Measurements from ENCODE around the gene CEBPA. TPM values are rescaled to one million over a fixed set of nuclear protein-coding genes. Genes with fewer than 3 reads are reported as not detected.
A peak's percentile ranks its signal among the peaks of the same experiment; 100 is the strongest.

The CEBPA gene
- 7.5 TPM for total RNA-seq (ENCODE audit: insufficient read depth, low replicate concordance)

DNA sequence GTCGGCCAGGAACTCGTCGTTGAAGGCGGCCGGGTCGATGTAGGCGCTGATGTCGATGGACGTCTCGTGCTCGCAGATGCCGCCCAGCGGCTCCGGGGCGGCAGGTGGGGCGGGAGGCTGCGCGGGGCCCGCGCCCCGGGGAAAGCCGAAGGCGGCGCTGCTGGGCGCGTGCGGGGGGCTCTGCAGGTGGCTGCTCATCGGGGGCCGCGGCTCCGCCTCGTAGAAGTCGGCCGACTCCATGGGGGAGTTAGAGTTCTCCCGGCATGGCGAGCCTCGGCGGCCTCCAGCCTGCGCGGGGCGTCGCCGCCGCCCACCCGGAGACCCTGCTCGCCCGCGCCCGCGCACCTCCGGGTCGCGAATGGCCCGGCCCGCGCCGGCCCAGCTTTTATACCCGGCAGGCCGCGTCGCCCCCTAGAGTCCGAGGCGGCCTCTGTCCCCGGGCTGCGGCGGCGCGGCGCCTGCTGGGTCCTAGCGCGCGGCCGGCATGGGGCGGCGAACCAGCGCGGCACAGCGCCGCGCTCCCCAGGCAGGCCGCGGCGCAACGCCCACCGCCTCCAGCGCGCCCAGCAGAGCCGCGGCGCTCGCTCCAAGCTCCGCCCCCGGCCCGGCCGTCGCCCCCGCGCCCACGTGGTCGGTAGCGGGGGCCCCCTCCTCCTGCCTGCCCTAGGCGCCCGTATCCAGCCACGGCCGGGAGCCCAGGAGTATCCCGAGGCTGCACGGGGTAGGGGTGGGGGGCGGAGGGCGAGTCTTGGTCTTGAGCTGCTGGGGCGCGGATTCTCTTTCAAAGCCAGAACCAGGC, at the start of gene CEBPA:
CEBPA (minus strand) TSS at position 360 of the 799 bp plus-strand sequence; CDS start at position 240, 120 bp downstream.
- DNase-seq (ENCODE audit: low spot score), result peak; percentile 87

DNA sequence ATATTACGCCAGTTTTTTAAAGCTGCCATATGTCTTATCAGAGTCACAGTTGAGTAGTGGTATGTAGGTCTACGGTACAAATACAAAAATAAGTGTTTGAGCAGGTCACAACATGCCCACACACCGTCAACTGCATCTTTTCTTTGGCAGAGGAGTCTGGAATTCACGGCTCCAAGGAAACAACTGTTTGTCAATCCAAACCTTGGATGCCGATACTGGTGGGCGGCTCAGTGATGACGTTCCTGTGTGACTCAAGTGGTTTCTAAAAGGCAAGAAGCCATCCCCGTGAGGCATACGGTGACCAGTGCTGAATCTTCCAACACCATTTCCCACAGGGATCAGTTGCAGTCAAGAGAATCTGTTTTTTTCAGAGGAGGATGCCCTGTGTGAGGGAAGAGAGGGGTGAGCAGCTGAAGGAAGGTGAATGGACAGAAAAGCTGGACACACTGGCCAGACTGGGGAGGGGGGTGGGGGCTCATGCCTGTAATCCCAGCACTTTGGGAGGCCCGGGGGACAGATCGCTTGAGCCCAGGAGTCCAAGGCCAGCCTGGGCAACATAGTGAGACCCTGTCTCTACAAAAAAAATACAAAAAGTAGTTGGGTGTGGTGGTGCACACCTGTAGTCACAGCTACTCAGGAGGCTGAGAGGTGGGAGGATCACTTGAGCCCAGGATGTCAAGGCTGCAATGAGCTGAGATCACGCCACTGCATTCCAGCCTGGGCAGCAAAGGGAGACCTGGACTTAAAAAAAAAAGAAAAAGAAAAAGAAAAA, 48.4 kb upstream of the CEBPA start:
- peak; percentile 29 for DNase-seq (ENCODE audit: low spot score)

DNA sequence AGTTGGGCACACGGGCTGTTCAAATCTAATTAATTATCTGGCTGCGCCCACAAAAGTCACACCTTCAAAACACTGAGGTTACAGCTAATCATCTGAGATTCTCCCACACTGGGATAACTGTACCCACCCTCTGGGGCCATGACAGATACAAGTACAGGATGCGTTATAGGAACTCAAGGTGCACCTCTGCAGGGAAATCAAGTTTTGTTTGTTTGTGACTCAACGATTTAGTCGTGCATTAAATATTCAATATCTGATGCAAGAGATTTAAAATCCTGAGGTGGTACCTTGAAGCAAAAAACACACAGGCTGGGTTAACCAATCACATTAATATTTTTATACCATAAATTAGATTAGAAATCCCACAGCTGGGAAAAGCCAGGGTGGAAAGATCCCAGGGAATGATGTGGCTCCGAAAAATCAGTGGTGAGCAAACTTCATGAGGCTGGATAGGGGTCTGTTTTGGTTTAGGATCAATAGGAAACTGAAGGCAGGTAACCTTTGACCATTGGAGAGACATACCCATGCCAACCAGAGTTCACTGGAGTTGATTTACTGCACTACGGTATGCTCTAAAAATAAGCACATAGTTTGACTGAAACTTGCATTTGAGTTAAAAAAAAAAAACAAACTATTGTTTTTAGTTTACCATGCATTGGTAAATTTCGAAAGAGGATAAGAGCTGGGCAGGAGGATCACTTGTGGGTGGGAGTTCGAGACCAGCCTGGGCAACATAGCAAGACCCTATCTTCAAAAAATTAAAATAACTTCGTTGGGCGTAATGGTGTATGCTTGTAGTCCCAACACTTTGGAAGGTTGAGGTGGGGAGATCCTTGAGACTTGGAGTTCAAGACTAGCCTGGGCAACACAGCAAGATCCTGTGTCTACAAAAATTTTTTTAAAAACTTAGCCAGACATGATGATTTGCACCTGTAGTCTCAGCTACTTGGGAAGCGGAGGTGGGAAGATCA, 47.3 kb upstream of the CEBPA start:
- DNase-seq (ENCODE audit: low spot score), result no peak

DNA sequence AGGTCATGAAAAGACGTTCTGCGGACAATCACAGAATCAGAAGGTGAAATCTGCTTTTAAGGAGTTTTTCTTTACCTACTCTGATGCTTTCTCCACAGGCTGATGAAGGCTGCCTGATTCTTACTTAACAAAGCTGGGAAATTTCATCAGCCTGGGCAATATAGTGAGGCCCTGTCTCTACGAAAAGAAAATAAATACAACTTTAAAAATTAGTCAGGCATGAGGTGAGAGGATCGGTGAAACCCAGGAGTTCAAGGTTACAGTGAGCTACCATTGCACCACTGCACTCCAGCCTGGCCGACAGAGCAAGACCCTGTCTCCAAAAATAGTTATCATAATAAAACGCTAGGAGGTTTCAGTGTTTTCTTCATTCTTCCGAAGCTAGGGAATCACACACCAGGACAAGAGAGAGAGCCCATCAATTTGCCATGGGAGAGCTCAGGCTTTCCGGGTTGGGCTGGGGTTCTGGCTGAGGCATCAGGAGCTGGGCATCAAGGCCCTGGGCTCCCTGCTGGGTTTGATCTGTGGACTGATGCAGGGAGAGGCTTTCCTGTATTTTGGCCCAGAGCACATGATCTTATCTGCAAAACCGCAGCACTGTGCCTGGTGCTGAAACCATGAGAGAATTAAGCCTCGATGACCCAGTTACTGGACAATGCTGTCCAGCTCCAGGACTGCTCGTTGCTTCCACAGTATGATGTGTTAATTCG, 46.1 kb upstream of the CEBPA start:
- no peak for DNase-seq (ENCODE audit: low spot score)

DNA sequence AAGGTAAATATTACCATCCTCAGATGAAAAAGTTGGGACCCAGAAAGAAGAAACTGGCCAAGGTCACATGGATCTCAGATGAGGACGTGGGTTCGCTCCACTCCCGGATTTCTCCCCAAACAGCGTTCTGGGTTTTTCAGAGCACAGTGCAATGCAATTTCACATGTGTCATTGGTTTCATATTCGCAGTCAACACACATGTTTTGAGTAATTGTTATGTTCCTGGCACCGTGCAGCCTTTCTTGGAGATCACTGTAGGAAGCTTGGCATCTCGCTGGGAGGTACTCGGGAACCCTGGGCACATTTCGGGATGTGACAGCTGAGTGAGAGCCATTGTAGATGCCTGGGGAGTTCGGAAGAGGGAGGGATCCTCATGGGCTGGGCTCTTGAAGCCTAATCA, 45.0 kb upstream of the CEBPA start:
- DNase-seq (ENCODE audit: low spot score), result no peak

DNA sequence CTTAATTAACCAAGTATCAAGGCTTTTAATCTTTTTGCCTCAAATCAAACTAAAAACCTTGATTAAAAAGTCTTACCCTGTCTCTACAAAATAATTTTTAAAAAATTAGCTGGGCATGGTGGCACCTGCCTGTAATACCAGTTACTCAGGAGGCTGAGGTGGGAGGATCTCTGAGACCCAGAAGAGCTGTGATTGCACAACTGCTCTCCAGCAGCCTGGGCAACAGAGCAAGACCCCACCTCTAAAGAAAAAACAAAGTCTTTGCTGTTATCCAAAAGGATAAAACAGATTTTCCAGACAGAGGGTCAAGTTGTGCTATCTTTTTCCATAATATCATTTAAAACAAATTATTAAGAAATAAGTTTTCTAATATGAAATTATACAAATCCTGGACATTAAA, 44.3 kb upstream of the CEBPA start:
- DNase-seq (ENCODE audit: low spot score), result no peak

DNA sequence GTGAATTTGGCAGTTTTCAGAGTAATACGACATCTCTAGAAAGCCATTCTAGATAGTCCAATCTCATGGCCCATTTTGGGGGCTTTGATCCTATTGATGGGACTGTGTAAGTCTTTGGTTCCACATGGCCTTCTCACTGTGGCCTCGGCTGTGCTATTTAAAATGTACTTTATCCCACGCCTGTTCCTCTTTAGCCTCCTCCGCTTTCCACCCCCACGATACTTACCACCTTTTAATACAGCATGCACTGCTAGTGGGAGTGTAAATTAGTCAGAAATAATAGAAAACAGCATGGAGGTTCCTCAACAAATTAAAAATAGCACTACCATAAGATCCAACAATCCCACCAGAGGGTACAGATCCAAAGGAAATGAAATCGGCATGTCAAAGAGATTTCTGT, 42.8 kb upstream of the CEBPA start:
- no peak for DNase-seq (ENCODE audit: low spot score)

DNA sequence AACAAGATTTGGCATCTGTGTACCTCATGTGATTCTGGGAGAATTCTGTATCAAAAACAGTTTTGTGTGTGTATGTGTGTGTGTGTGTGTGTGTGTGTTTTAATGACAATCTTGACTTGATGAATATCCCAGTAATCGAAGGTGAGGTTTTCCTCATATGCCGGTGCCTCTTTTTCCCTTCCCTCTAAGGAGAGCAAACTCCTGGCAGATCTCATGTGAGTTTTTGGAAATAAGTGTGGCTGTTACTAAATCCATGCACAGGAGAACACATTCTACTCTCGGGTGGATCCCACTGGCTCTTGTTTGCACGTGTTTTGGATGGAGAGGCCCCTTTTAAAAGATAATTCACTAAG, 42.2 kb upstream of the CEBPA start:
- no peak for DNase-seq (ENCODE audit: low spot score)

DNA sequence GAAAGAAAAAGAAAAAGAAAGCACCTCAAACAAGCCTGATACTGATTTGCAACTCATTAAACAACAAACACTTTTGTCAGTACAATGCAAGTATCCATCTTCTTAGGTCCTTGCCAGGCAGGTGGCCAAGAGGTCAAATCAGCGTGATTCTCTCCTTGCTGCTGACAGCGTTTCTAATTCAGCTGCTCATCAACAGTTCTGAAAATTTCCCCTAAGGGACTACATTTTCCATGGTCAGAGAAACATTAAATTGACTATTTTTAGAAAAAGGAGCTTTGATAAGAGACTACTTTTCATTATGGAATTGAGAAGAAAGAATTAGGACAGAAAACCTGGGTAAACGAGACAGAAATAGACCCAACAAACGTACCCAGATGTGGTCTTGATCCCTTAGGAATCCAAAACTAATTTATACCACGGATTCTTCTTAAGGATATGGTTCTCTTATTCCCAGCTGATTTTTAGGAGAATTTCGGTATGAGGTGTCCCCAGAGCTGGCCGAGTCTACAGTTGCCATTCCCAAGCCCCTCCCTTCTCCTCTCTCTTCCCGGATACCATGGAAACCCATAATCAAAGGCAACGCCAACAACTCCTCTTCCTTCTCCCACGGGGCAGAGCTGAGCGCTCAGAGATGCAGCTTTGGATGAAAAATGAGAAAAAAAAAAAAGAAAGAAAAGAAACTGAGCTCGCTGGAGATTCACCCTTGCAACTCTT, 41.7 kb upstream of the CEBPA start:
- DNase-seq (ENCODE audit: low spot score), result peak; percentile 58

DNA sequence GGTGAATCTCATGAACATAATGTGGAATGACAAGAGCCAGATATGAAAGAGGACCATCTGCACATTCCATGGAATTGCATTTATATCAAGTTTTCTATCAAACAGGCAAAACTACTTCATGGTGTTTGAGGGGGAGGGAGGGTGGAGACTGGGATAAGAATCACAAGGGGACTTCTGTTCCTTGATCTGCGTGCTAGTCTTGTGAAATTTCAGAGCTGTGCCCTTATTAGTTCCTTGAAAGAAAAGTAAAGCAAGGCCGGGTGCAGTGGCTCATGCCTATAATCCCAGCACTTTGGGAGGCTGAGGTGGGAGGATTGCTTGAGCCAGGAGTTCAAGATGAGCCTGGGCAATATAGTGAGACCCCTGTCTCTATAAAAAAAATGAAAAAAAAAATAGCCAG, 41.0 kb upstream of the CEBPA start:
- no peak for DNase-seq (ENCODE audit: low spot score)

DNA sequence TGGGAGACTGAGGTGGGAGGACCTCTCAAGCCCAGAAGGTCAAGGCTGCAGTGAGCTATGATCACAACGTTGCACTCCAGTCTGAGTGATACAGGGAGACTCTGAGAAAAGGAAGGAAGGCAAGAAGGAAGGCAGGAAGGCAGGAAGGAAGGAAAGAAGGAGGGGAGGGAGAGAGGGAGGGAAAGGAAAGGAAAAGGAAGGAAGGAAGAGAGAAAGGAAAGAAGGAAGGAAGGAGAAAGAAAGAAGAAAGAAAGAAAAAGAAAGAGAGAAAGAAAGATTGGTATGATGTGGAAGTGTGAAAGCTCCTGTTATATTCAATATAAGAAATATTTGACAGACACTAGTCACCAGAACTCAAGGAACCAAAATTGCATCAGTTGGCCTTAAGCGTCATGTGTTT, 38.7 kb upstream of the CEBPA start:
- DNase-seq (ENCODE audit: low spot score), result no peak

DNA sequence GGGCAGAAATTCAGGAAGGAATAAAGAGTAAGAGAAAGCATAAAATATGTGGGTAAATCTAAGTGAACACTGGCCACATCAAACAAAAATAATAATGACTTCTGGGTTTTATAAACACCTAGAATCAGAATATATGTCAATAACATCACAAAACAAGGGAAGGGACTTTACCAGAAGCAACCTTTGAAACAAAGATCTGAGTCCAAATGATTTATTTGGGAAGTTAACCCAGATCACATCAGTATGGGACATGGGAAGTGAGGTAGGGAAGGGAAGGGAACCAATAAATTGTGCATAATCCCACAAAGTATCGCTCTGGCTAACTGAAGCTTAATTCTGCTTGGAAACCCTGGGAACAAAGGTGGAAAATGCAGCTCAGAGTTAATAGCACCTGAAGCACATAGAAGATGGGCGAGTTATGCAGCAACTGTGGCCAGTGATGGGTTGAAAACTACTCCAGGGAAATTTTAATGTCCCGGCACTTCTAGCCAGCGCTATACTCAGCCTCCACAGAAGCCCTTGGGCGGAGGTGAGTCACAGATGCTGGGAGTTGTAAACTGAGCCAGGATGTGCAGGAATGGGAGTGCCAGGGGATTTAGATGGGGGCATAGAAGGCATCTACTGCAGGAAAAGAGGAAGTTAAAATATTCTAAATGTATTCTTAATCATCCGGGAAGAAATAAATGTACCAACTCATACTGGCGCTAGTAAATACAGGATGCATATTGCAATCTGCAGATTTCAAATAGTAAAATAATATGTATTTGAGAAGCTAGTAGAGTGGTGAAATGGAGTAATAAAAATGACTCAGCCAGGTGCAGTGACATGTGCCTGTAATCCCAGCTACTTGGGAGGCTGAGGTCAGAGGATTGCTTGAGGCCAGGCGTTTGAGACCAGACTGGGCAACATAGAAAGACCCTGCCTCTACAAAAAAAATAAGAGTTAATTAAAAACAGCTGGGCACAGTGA, 37.0 kb upstream of the CEBPA start:
- DNase-seq (ENCODE audit: low spot score), result no peak

DNA sequence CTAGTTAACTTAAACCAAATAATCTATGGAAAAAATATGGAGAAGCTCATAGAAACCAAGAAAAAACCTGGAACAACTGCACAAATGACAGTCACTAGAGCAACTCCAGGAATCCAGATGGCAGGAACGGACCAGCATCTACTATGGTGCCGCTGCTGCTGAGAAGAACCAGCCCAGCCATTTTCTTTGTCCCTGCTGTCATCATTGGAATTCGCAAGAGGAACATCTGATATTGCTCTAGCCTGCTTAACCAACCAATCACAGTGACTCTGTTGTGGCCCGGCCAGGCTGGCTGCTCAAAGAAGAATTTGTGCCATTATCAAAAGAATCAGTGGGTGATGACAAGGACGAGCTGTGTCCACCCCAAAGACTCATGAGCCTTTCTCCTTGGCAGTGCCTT, 33.1 kb upstream of the CEBPA start:
- DNase-seq (ENCODE audit: low spot score), result no peak

DNA sequence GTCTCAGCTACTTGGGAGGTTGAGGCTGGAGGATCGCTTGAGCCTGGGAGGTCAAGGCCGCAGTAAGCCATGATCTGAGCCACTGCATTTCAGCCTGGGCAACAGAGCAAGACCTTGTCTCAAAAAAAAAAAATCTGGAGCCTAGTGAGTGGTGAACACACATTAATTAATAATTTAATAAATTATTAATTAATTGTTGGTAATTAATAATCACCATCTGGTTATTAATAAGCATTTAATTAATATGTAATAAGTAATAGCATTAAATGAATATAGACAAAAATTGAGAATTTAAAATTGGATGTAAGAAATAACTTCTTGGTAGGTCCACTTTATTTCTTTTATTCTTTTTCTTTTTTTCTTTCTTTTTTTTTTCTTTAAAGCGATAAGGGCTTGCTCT, 31.9 kb upstream of the CEBPA start:
- DNase-seq (ENCODE audit: low spot score), result no peak

DNA sequence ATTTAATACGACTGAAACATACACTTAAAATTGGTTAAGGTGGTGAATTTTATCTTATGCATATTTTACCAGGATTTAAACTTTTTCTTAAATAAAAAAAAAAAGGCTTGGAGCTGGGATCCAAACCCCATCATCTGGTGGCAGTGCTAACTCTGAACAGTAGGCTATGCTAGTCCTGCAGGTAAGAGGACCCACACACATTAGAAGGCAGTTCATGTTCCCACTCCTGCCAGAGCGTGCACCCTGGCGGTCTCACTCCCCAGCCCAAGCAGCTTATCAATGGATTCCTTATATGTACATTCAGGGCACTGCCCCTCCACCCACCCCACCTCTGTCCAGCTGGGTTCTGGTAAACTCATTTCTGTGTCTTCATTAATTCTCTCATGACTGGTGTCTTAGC, 31.3 kb upstream of the CEBPA start:
- DNase-seq (ENCODE audit: low spot score), result no peak

DNA sequence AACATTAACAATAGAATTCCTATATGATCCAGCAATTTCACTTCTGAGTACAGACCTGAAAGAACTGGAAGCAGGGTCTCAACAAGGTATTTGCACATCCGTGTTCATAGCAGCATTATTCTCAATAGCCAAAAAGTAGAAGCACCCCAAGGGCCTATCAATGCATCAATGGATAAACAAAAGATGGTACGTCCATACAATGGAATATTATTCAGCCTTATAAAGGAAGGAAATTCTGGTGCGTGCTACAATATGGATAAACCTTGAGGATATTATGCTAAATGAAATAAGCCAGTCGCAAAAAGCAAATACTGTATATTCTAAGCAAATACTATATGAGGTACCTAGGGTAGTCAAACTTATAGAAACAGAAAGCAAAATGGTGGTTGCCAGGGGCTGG, 30.8 kb upstream of the CEBPA start:
- no peak for DNase-seq (ENCODE audit: low spot score)

DNA sequence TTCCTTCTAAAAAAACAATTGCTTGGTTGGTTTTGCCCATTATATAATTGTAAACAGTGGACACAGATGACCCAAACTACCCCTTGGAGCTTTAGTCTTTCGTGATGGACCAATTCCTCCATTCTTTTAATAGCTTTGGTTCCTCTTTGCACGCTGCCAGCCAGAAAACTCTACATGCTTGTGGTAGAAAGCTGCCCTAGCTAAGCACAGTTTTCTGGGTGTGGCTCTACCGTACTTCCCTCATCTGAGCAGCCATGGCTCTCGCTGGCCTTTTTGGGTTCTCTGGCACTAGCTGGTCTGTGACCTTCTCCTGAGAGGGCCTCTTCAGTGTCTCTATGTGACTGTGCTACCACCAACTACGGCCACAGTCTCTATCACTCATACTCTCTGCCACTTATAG, 29.9 kb upstream of the CEBPA start:
- peak; percentile 24 for DNase-seq (ENCODE audit: low spot score)

DNA sequence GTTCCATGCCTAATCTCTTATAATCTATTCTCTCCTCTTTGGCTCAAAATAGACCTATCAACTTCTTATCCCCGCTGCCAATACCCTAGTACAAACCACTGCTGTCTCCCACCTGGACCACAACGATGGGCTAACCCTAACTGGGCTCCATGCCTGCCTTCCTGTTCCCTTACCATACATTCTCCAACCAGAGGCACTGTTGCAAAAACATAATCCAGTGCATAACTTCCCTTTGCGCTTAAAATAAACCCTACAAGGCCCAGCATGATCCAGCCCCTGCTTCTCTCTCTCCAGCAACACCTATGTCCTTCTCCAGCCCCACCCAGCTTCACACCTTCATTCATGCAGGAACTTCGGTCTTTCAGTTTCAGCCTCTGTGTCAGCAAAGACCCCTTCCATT, 27.4 kb upstream of the CEBPA start:
- DNase-seq (ENCODE audit: low spot score), result no peak

DNA sequence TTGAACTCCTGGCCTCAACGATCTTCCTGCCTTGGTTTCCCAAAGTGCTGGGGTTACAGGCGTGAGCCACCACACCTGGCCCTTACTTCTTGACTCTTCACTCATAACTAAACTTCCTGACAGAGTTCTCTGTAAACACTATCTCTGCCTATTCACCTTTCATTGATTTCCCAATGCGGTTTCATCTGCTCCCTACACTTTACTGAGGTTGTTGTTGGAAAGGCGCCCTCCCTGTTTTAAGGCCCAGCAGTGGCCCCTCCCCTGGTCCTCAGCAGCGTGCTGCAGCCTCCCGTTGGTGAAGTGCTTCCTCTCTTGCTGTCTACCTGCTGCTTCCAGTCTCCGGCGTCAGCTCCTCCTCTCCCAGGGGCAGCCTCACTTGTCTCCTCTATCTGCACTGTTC, 26.7 kb upstream of the CEBPA start:
- no peak for DNase-seq (ENCODE audit: low spot score)

DNA sequence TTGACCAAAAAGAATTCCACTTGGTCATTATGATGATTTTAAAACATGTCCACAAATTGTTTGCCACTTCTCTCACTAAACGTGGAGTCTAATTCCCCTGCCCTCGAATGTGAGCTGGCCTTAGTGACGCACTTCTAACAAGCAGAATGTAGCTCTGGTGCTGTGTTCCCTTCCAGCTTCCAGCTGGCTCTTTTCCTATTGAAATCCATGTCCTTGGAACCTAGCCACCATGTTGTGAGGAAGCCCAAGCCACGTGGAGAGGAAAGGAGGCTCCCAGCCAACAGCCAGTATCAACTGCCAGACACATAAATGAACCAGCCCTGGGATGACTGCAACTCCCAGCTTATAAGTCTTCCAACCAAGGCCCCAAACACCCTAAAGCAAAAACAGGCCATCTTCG, 23.6 kb upstream of the CEBPA start:
- no peak for DNase-seq (ENCODE audit: low spot score)
